ENCODE results near the gene CABP4.

CABP4 gene

GRCh38 chr11:67510023-67510345 lies 54.8 kb downstream of the CABP4 start:
- H3K9me3 Mint-ChIP-seq, result no peaks in the 10 kb centered on the region
- peaks cover 6% of the 10 kb centered on the region for H3K27me3 Mint-ChIP-seq
- H3K27ac Mint-ChIP-seq, result no peak overlapping the region
- ATAC-seq, result no peak
- H3K4me1 Mint-ChIP-seq, result peaks cover 34% of the 10 kb centered on the region
- no peak overlapping the region for H3K4me3 Mint-ChIP-seq
- H3K36me3 Mint-ChIP-seq, result no peaks in the 10 kb centered on the region

Measured in stimulated activated memory B cell treated with anti-CD40 and anti-IgM and Interleukin-4, amounts not matched to agents 10 μg/mL and 1 μg/mL and 100 μg/mL, for 72 hours (primary cell).